Measurements from ENCODE around the gene STUM.

GRCh38 chr1:226634611-226635246 is 86.2 kb downstream of the STUM start:
- no peak for TF ChIP-seq ZNF462 (CRISPR knock-in tag; IDR thresholded peaks at IDR 0.05)
- no peak for TF ChIP-seq CTCF (conservative IDR thresholded peaks at IDR 0.05; ENCODE audit: low read depth in 2 of 2)
- no peak for TF ChIP-seq EZH2phosphoT487 (IDR thresholded peaks at IDR 0.05; ENCODE audit: unreplicated experiment)
- TF ChIP-seq REST (IDR thresholded peaks at IDR 0.05; ENCODE audit: unreplicated experiment) = no peak
